Measurements from ENCODE around the gene ME3.
"Not testable (repeated sequence)": the region's sequence is repeated elsewhere in the genome, so short reads cannot be mapped to it uniquely, and the experiment has no call there.

Gene ME3

DNA sequence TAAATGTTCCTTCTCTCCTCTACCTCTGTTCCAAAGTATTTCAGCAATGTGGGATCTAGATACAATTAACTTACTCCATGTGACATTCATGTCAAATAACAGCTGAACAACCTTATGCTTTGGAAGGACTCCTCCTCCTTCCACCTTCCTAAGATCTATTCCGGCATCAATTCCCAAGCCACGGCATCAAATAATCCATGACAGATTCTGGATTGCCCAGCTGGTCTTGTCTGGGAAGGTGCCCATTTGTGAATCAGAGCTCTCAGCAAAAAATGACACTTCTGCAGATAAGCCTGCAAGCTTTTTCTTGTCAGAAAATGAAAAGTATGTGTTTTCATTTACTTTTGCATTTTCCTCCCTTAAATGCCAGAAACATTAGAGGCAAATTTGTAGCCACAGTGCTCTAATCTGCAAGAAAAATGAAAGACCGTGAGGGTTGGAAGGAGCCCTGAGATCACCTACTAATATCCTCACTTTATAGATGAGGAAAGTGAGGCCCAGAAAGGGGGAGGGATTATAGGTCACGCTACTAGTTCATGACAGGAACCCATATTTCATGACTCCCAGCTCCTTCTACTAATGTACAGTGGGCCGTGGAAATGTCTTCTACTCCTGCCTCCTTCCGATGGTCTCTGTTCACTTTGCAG, 124.0 kb downstream of the ME3 start:
- Histone ChIP-seq H3K4me3 (ENCODE audit: low read depth, low read length) (no peak overlapping the region), H3K27me3 (replicated peaks) (no peaks in the 10 kb centered on the region), H3K36me3 (replicated peaks) (no peaks in the 10 kb centered on the region), H3K27ac (peak overlapping the region; percentile 42)
- in situ Hi-C loops (cut with HindIII; ENCODE audit: low pct_ligation_motif_present, low sequenced_read_pairs) = no loop called here
- TF ChIP-seq, protein P1, sequence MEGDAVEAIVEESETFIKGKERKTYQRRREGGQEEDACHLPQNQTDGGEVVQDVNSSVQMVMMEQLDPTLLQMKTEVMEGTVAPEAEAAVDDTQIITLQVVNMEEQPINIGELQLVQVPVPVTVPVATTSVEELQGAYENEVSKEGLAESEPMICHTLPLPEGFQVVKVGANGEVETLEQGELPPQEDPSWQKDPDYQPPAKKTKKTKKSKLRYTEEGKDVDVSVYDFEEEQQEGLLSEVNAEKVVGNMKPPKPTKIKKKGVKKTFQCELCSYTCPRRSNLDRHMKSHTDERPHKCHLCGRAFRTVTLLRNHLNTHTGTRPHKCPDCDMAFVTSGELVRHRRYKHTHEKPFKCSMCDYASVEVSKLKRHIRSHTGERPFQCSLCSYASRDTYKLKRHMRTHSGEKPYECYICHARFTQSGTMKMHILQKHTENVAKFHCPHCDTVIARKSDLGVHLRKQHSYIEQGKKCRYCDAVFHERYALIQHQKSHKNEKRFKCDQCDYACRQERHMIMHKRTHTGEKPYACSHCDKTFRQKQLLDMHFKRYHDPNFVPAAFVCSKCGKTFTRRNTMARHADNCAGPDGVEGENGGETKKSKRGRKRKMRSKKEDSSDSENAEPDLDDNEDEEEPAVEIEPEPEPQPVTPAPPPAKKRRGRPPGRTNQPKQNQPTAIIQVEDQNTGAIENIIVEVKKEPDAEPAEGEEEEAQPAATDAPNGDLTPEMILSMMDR (IDR thresholded peaks at IDR 0.05; ENCODE audit: low read depth, low read length, missing control alignments) = no peak
- peak; percentile 63 for DNase-seq

GRCh38 chr11:86547727-86548126, 124.7 kb downstream of the ME3 start:
- DNase-seq = no peak

GRCh38 chr11:86541299-86541698, 131.1 kb downstream of the ME3 start:
- in situ Hi-C loops (cut with HindIII; ENCODE audit: low pct_ligation_motif_present, low sequenced_read_pairs); DNase-seq; H3K27ac ChIP-seq; H3K36me3 ChIP-seq (replicated peaks); H3K4me3 ChIP-seq (ENCODE audit: low read depth, low read length); H3K27me3 ChIP-seq (replicated peaks): not testable (repeated sequence)

More at GRCh38 chr11:86547727-86548126, 124.7 kb downstream of the ME3 start:
- H3K27me3 ChIP-seq (replicated peaks) = no peaks in the 10 kb centered on the region
- no peaks in the 10 kb centered on the region for H3K36me3 ChIP-seq (replicated peaks)
- no peak overlapping the region for H3K4me3 ChIP-seq (ENCODE audit: low read depth, low read length)
- in situ Hi-C loops (cut with HindIII; ENCODE audit: low pct_ligation_motif_present, low sequenced_read_pairs) = no loop called here
- H3K27ac ChIP-seq = peak overlapping the region; percentile 42
- TF ChIP-seq, protein P1 (IDR thresholded peaks at IDR 0.05; ENCODE audit: low read depth, low read length, missing control alignments) = no peak

- H3K4me3 ChIP-seq (ENCODE audit: low read depth, low read length) = no peak overlapping the region
- TF ChIP-seq, protein P1 (IDR thresholded peaks at IDR 0.05; ENCODE audit: low read depth, low read length, missing control alignments) = no peak
- in situ Hi-C loops (cut with HindIII; ENCODE audit: low pct_ligation_motif_present, low sequenced_read_pairs) = no loop called here
- DNase-seq = no peak
- H3K27me3 ChIP-seq (replicated peaks) = no peaks in the 10 kb centered on the region
- no peak overlapping the region for H3K27ac ChIP-seq
- H3K36me3 ChIP-seq (replicated peaks) = no peaks in the 10 kb centered on the region
Observed at GRCh38 chr11:86538223-86538548, 134.2 kb downstream of the ME3 start.

GRCh38 chr11:86537541-86538222, 134.7 kb downstream of the ME3 start:
- Histone ChIP-seq H3K27me3 (replicated peaks) (no peaks in the 10 kb centered on the region), H3K4me3 (ENCODE audit: low read depth, low read length) (no peak overlapping the region), H3K27ac (no peak overlapping the region), H3K36me3 (replicated peaks) (no peaks in the 10 kb centered on the region)
- peak; percentile 28 for DNase-seq
- in situ Hi-C loops (cut with HindIII; ENCODE audit: low pct_ligation_motif_present, low sequenced_read_pairs) = no loop called here
- TF ChIP-seq, protein P1 (IDR thresholded peaks at IDR 0.05; ENCODE audit: low read depth, low read length, missing control alignments) = peak; percentile 61

DNA sequence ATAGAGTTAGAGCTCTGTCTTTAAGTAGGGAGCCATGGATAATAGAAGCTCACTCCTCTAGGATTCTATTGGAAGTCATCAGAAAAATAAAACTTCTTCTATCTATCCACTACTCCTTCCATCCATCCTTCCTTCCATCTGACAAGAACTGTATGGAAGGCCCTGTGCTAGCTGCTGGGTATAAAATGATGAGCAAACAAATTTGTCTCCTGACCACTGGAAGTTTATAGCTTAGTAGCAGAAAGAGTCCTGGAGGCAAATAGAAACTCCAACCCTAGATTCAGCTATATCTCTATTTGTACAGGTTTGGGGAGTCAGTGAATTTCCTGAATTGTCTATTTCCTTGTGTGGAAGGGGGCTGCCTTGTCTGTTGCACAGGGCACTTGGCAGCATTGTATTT, 136.6 kb downstream of the ME3 start:
- H3K4me3 ChIP-seq (ENCODE audit: low read depth, low read length) = no peak overlapping the region
- in situ Hi-C loops (cut with HindIII; ENCODE audit: low pct_ligation_motif_present, low sequenced_read_pairs) = no loop called here
- no peaks in the 10 kb centered on the region for H3K27me3 ChIP-seq (replicated peaks)
- no peaks in the 10 kb centered on the region for H3K36me3 ChIP-seq (replicated peaks)
- DNase-seq = no peak
- H3K27ac ChIP-seq = no peak overlapping the region
- TF ChIP-seq, protein P1 (IDR thresholded peaks at IDR 0.05; ENCODE audit: low read depth, low read length, missing control alignments) = no peak

Measured in brain microvascular endothelial cell (primary cell).